HCT116 (cell line): Measurements from ENCODE around the gene BCL11A.

Source experiments
- CEBPB ChIP-seq: IDR thresholded peaks from 2 replicates; pipeline ENCODE4 v1.6.1; 2012; ENCODE audit warnings: low read depth
- EZH2phosphoT487 ChIP-seq: fragments of 200-600 bp; IDR thresholded peaks from 2 replicates; pipeline ENCODE4 v1.6.1; 2018; ENCODE audit warnings: antibody characterized with exemption, borderline replicate concordance
- POLR2A ChIP-seq: IDR thresholded peaks from 2 replicates; pipeline ENCODE4 v1.7.0; 2011; ENCODE audit warnings: borderline replicate concordance; ENCODE audit not compliant: insufficient read depth, insufficient read length; ENCODE audit errors: extremely low read depth
- SIN3A ChIP-seq: IDR thresholded peaks from 2 replicates; pipeline ENCODE4 v1.6.1; 2012; ENCODE audit warnings: low read depth
- ZNF274 ChIP-seq: fragments of 200-500 bp; sonication (Bioruptor generic); IDR thresholded peaks from 2 replicates; pipeline ENCODE4 v1.6.1; 2014; ENCODE audit warnings: mild to moderate bottlenecking, low read depth, low read length, inconsistent platforms
- TF ChIP-seq, protein P1 (sequence below), 3 experiments: fragments of 200-600 bp in 1 of 3; sonication (generic) in 1 of 3; IDR thresholded peaks in 2 of 3; conservative IDR thresholded peaks in 1 of 3; 2 replicates each; pipeline ENCODE4 v1.5.1; 2012 to 2017; ENCODE audit warnings: low read depth in 2 of 3, low read length in 2 of 3, antibody characterized with exemption in 1 of 3, borderline replicate concordance in 1 of 3, control low read depth in 1 of 3, mild to moderate bottlenecking in 1 of 3, mixed read lengths in 1 of 3, mixed run types in 1 of 3, moderate library complexity in 1 of 3; ENCODE audit not compliant: insufficient read depth in 1 of 3
- TF ChIP-seq, protein P2 (sequence below): IDR thresholded peaks from 2 replicates; pipeline ENCODE4 v1.6.1; 2012

DNA sequence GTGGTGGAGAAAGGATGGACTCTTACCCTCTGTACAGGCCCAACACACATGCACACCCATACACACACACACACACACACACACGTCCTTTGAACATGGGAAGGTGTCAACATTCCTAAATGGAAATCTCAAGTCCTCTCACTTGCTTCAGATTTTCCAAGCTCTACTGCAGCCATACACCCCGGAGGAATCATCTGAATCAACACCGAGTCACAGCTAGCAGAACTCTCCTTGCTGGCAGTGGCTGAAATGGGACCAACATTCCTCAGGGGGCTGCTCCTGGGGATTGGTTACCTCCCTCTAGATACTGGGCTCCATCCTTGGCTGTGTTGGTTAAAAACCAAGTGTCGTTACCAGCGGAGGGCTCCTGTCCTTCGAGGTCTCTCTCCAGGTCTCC lies 112.7 kb downstream of the BCL11A start:
- TF ChIP-seq SIN3A = no peak
- TF ChIP-seq, protein P1, sequence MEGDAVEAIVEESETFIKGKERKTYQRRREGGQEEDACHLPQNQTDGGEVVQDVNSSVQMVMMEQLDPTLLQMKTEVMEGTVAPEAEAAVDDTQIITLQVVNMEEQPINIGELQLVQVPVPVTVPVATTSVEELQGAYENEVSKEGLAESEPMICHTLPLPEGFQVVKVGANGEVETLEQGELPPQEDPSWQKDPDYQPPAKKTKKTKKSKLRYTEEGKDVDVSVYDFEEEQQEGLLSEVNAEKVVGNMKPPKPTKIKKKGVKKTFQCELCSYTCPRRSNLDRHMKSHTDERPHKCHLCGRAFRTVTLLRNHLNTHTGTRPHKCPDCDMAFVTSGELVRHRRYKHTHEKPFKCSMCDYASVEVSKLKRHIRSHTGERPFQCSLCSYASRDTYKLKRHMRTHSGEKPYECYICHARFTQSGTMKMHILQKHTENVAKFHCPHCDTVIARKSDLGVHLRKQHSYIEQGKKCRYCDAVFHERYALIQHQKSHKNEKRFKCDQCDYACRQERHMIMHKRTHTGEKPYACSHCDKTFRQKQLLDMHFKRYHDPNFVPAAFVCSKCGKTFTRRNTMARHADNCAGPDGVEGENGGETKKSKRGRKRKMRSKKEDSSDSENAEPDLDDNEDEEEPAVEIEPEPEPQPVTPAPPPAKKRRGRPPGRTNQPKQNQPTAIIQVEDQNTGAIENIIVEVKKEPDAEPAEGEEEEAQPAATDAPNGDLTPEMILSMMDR (IDR thresholded peaks at IDR 0.05 in 2 of 3, conservative IDR thresholded peaks at IDR 0.05 in 1 of 3; ENCODE audit: borderline replicate concordance in 1 of 3, insufficient read depth in 1 of 3, low read depth in 2 of 3, low read length in 2 of 3) = no peak
- no peak for TF ChIP-seq POLR2A
- no peak for TF ChIP-seq CEBPB
- TF ChIP-seq ZNF274 = no peak
- no peak for TF ChIP-seq EZH2phosphoT487
- TF ChIP-seq, protein P2, sequence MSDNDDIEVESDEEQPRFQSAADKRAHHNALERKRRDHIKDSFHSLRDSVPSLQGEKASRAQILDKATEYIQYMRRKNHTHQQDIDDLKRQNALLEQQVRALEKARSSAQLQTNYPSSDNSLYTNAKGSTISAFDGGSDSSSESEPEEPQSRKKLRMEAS = no peak
